ACC112 (cell line): ENCODE results near the gene RABGAP1L.
A peak's percentile ranks its signal among the peaks of the same experiment; 100 is the strongest.
"Not testable (repeated sequence)": the region's sequence is repeated elsewhere in the genome, so short reads cannot be mapped to it uniquely, and the experiment has no call there.

Source experiments
- H2AFZ ChIP-seq: fragments of 200-600 bp; sonication (generic); one replicate; pipeline ENCODE4 v1.6.0; 2017; ENCODE audit warnings: antibody characterized with exemption, low read length; ENCODE audit not compliant: unreplicated experiment
- H3K27ac ChIP-seq: fragments of 200-600 bp; sonication (generic); 2 replicates; pipeline ENCODE4 v1.5.1; 2014; ENCODE audit warnings: low read depth, mild to moderate bottlenecking, antibody characterized with exemption, low read length, moderate library complexity
- H3K27me3 ChIP-seq: fragments of 200-600 bp; sonication (generic); 2 replicates; pipeline ENCODE4 v1.6.1; 2014; ENCODE audit warnings: mild to moderate bottlenecking, antibody characterized with exemption, low read length, moderate library complexity, mixed read lengths; ENCODE audit not compliant: insufficient read depth
- H3K36me3 ChIP-seq: fragments of 200-600 bp; sonication (generic); 2 replicates; pipeline ENCODE4 v1.6.1; 2016; ENCODE audit warnings: mild to moderate bottlenecking, antibody characterized with exemption, low read length, moderate library complexity, mixed read lengths; ENCODE audit not compliant: insufficient read depth
- H3K4me1 ChIP-seq: fragments of 200-600 bp; sonication (generic); one replicate; pipeline ENCODE4 v1.6.1; 2016; ENCODE audit warnings: low read length, mixed read lengths; ENCODE audit not compliant: insufficient read depth, unreplicated experiment, control insufficient read depth
- H3K4me3 ChIP-seq: fragments of 200-600 bp; sonication (generic); 2 replicates; pipeline ENCODE4 v1.5.1; 2014; ENCODE audit warnings: mild to moderate bottlenecking, low read depth, low read length
- H3K79me2 ChIP-seq: fragments of 200-600 bp; sonication (generic); one replicate; pipeline ENCODE4 v1.6.0; 2016; ENCODE audit warnings: low read length; ENCODE audit not compliant: control insufficient read depth, unreplicated experiment, insufficient read depth

Gene RABGAP1L

GRCh38 chr1:174401075-174401474 is 241.8 kb downstream of the RABGAP1L start:
- Histone ChIP-seq H3K79me2 (no peaks in the 10 kb centered on the region), H3K4me1 (no peaks in the 10 kb centered on the region), H3K27me3 (no peaks in the 10 kb centered on the region), H3K4me3 (no peak overlapping the region), H3K27ac (no peak overlapping the region), H3K36me3 (no peaks in the 10 kb centered on the region), H2AFZ (no peak overlapping the region)

DNA sequence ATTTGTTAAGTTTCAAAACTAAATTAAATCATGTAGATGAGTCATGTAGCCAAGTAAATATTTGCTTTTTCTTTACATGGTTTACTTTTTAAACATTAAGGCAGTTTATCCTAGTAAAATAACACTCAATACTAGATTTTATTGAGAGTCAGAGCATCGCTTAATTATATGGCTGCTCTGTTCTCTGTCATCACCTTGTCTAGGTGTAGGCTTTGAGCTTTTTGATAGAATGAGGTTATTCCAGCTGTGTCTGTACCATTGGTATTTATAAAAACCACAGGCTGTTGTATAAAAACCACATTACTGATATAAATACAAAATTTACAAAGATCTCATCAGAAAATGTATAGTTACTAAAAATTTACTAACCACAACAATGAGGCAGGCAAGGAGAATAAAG is 245.9 kb downstream of the RABGAP1L start:
- H3K27me3 ChIP-seq = no peaks in the 10 kb centered on the region
- no peak overlapping the region for H2AFZ ChIP-seq
- H3K79me2 ChIP-seq = no peaks in the 10 kb centered on the region
- no peaks in the 10 kb centered on the region for H3K36me3 ChIP-seq
- no peak overlapping the region for H3K27ac ChIP-seq
- no peaks in the 10 kb centered on the region for H3K4me1 ChIP-seq
- H3K4me3 ChIP-seq = no peak overlapping the region

DNA sequence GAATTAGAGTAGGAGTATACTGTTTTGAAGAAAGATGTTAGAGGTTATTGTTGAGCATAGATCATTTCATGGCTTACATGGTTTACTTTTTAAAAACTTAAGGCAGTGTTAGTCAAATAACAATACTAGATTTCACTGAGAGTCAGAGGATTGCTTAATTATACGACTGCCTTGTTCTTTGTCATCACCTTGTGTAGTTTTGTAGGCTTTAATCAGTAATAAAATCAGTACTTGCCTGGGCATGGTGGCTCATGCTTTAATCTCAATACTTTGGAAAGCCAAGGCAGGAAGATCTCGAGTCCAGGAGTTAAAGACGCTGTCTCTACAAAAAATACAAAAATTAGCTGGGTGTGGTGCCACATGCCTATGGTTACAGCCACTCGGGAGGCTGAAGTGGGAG is 247.1 kb downstream of the RABGAP1L start:
- H3K36me3 ChIP-seq = no peaks in the 10 kb centered on the region
- H2AFZ ChIP-seq = no peak overlapping the region
- H3K79me2 ChIP-seq = no peaks in the 10 kb centered on the region
- H3K4me3 ChIP-seq = no peak overlapping the region
- H3K27me3 ChIP-seq = no peaks in the 10 kb centered on the region
- no peak overlapping the region for H3K27ac ChIP-seq
- H3K4me1 ChIP-seq = no peaks in the 10 kb centered on the region

DNA sequence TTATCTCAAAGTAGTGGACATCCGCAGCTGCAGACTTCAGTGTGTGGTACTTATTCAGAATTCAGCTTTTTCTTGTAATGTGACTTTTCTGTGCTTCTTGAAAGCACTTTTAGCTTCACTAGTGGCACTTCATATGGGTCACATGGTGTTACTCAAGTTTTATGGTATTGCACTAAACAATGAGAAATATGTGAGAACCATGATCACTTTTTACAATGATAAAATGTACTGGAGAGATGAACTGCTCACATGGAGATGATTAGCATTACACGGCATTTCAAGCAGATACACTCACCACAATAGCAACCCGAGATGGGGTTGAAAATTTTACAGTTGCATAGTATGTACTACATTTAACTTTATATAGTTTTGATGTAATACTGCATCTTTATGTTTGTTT is 248.3 kb downstream of the RABGAP1L start:
- no peaks in the 10 kb centered on the region for H3K36me3 ChIP-seq
- H3K4me1 ChIP-seq = no peaks in the 10 kb centered on the region
- no peak overlapping the region for H3K4me3 ChIP-seq
- H3K27me3 ChIP-seq = no peaks in the 10 kb centered on the region
- no peak overlapping the region for H2AFZ ChIP-seq
- H3K27ac ChIP-seq = no peak overlapping the region
- H3K79me2 ChIP-seq = no peaks in the 10 kb centered on the region

GRCh38 chr1:174408146-174408545 is 248.8 kb downstream of the RABGAP1L start:
- Histone ChIP-seq H3K27me3 (no peaks in the 10 kb centered on the region), H3K4me1 (no peaks in the 10 kb centered on the region), H3K27ac (no peak overlapping the region), H3K79me2 (no peaks in the 10 kb centered on the region), H3K4me3 (no peak overlapping the region), H2AFZ (no peak overlapping the region), H3K36me3 (no peaks in the 10 kb centered on the region)

DNA sequence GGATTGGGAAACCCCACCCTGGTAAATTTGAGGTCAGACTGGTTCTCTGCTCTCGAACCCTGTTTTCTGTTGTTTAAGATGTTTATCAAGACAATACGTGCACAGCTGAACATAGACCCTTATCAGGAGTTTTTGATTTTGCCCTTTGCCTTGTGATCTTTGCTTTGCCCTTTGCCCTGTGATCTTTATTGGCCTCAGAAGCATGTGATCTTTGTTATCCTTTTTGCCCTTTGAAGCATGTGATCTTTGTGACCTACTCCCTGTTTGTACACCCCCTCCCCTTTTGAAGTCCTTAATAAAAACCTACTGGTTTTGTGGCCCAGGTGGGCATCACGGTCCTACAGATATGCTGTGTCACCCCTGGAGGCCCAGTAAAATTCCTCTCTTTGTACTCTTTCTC is 250.5 kb downstream of the RABGAP1L start:
- H2AFZ ChIP-seq, H3K27ac ChIP-seq, H3K36me3 ChIP-seq, H3K4me3 ChIP-seq, H3K79me2 ChIP-seq, H3K4me1 ChIP-seq, H3K27me3 ChIP-seq: not testable (repeated sequence)

DNA sequence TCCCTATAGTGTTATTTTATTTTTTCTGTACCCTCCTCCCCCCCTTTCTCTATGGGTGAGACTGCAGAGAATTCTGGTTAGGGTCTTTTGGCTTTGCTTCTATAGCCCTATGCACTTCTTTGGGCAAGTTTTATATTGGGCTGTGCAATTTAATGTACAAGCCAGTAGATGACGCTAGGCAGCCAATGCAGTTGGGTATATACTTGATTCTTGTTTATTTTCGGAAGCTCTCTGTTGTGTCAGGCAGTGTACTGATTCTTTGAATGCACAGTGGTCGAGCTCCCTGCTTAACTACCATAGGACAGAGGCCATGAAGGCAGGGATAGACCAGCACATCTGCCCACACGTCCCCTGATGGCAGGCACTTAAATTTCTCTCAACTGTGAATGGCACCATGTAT is 254.3 kb downstream of the RABGAP1L start:
- no peak overlapping the region; the same call in 1 of the 2 replicates for H3K4me3 ChIP-seq
- no peaks in the 10 kb centered on the region for H3K79me2 ChIP-seq
- peak overlapping the region; percentile 20 for H2AFZ ChIP-seq

GRCh38 chr1:174414203-174414602 is 254.9 kb downstream of the RABGAP1L start:
- Histone ChIP-seq H3K4me1 (peaks cover 4% of the 10 kb centered on the region), H3K27me3 (no peaks in the 10 kb centered on the region), H3K4me3 (peak overlapping the region; percentile 61), H3K79me2 (no peaks in the 10 kb centered on the region), H3K36me3 (no peaks in the 10 kb centered on the region), H2AFZ (peak overlapping the region; percentile 59), H3K27ac (peak overlapping the region; percentile 0; the same call in 1 of the 2 replicates)

More for the DNA sequence above, 254.3 kb downstream of the RABGAP1L start:
- Histone ChIP-seq H3K4me1 (peaks cover 4% of the 10 kb centered on the region), H3K36me3 (no peaks in the 10 kb centered on the region), H3K27me3 (no peaks in the 10 kb centered on the region), H3K27ac (no peak overlapping the region)

DNA sequence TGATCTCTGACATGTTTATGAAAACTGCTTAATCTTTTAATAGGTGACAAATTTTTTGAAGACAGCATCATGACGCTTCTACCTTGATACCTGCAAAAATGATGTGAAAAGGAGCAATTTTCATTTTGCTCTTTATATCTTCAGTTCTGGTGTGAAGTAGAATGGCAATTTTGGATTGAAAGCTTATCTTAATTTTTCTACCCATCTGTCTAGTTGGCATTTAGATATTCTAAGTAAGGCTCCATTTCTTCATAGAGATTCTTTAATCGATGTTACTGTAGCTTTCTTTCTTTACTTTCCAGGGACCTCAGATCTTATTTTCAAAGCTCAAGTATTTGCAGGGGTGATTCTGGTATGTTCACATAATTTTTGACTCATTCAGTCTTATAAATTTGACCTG is 256.2 kb downstream of the RABGAP1L start:
- no peaks in the 10 kb centered on the region for H3K36me3 ChIP-seq
- no peaks in the 10 kb centered on the region for H3K79me2 ChIP-seq
- H3K27me3 ChIP-seq = no peaks in the 10 kb centered on the region
- H2AFZ ChIP-seq = peak overlapping the region; percentile 31
- peaks cover 4% of the 10 kb centered on the region for H3K4me1 ChIP-seq
- no peak overlapping the region for H3K4me3 ChIP-seq
- no peak overlapping the region for H3K27ac ChIP-seq

GRCh38 chr1:174417921-174418320 is 258.6 kb downstream of the RABGAP1L start:
- peaks cover 4% of the 10 kb centered on the region for H3K4me1 ChIP-seq
- H3K4me3 ChIP-seq = no peak overlapping the region
- no peaks in the 10 kb centered on the region for H3K27me3 ChIP-seq
- no peak overlapping the region for H2AFZ ChIP-seq
- no peak overlapping the region for H3K27ac ChIP-seq
- no peaks in the 10 kb centered on the region for H3K36me3 ChIP-seq
- H3K79me2 ChIP-seq = no peaks in the 10 kb centered on the region

- no peaks in the 10 kb centered on the region for H3K4me1 ChIP-seq
- no peaks in the 10 kb centered on the region for H3K27me3 ChIP-seq
- no peak overlapping the region for H2AFZ ChIP-seq
- H3K4me3 ChIP-seq = no peak overlapping the region
- no peaks in the 10 kb centered on the region for H3K79me2 ChIP-seq
- H3K27ac ChIP-seq = no peak overlapping the region
- H3K36me3 ChIP-seq = no peaks in the 10 kb centered on the region
Measured at GRCh38 chr1:174425121-174425520, 265.8 kb downstream of the RABGAP1L start.
